ENCODE measurements around the gene DEPP1. TPM values are rescaled to one million over a fixed set of nuclear protein-coding genes. Genes with fewer than 3 reads are reported as not detected.
"Not testable (repeated sequence)": the region's sequence is repeated elsewhere in the genome, so short reads cannot be mapped to it uniquely, and the experiment has no call there.

Gene DEPP1, protein sequence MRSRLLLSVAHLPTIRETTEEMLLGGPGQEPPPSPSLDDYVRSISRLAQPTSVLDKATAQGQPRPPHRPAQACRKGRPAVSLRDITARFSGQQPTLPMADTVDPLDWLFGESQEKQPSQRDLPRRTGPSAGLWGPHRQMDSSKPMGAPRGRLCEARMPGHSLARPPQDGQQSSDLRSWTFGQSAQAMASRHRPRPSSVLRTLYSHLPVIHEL
- 0.64 and 0.89 TPM in 2 replicates for total RNA-seq (2014; rRNA removed; shearing (Covaris generic))
- polyA plus RNA-seq (2014; cell fraction: nucleus; rRNA removed), result 0.33 TPM in 1 of 2 replicates, not detected in the other

DNA sequence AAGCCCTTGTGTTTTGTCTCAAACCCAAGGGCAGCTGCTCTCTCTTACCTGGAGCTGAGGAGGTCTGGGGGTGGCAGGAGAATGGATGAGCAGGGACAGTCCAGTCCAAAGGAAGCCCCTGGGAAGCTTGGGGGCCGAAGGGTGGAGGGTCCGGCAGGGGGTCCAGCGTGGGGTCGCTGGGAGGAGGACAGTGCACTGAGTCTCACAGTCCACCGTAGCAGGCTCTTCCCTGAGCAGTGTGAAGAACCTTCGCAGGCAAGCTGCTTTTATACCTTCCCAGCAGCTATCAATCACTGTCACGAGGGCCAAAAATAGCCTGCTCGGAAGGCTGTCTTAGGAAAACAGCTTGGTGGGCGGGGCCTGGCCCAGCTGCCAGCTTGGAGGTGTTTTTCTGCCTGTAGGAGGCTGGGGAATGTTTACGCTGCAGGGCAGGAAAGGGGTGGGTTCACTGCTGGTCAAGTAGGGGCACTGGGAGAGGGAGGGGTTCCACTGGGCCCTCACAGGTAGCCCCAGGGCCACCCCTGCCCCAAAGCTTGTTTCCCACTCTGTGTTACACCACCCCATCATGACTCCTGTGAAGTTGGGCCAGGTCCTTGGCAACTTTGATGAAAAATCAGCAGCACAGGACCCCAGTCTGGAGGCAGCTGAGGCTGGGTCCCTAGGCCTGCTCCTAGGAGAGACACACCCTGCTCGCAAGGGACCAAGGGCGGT, at the start of gene DEPP1:
Gene DEPP1, minus strand, starts transcription at position 240 of the 711 bp plus-strand sequence. CDS start 779 bp downstream, outside the sequence.
- peak; percentile 85 for DNase-seq (ENCODE audit: extremely low read depth, low read depth)

DNA sequence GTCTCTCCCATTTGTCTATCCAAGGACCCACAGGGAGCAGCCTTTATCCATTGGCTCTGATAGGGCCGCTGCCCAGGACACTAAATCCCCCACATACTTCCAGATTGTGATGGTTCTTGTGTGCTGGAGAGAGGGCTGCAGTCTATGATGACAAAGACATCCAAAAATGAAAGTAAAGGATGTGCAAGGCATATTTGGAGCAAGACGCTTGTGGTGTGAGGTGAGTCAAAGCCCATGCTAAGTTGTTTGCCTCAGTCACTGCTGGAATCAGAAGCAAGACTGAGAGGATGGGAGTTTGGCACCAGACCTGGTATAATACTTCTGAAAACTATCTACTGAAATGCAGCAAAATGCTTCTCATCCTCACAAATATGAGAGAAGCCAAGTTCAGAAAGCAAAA, 44.8 kb upstream of the DEPP1 start:
- no peak for DNase-seq (ENCODE audit: extremely low read depth, low read depth)

- no peak for DNase-seq (ENCODE audit: extremely low read depth, low read depth)
Observed at GRCh38 chr10:45015590-45015989, 37.0 kb upstream of the DEPP1 start.

- DNase-seq (ENCODE audit: extremely low read depth, low read depth), result not testable (repeated sequence)
Observed at GRCh38 chr10:45014557-45014956, 35.9 kb upstream of the DEPP1 start.

- DNase-seq (ENCODE audit: extremely low read depth, low read depth), result peak; percentile 84
Observed at GRCh38 chr10:45008524-45009161, 30.0 kb upstream of the DEPP1 start.

- DNase-seq (ENCODE audit: extremely low read depth, low read depth), result no peak
Observed at GRCh38 chr10:45006276-45007030, 27.8 kb upstream of the DEPP1 start.

DNA sequence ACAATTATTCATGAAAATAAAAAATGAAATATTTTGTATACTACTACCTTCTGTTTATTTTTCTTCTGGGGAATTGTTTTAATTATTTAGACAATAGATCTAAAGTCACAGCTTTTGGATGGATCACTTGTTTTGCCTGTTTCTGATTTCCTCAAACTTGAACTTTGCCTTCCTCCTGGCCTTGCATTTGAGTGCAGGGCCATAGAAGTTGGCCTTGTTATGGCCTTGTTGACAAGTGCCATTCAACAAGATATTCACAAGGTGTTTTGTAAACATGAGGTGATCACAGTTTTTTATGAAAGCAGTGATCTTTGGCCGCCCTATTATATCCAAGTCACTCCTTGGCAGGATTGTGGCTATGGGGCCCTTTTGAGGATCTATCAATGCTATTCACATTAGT, 26.7 kb upstream of the DEPP1 start:
- no peak for DNase-seq (ENCODE audit: extremely low read depth, low read depth)

DNA sequence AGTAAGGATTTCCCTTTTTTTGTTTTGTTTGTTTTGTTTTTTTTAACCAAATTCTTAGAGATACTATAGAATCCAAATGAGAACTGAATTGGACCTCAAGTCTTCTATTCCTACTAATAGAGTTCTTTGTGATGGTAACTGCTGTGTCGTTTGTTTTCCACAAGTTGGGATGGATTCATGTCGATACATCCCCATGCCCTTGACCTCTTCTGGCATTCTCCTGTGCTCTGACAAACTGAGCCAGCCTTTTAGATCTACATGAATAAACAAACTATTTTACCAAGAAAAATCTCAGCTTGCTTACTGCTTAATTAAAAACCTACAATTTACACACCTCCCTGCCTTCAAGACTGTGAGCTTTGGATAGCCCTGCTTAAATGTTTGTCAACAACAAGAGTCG, 26.1 kb upstream of the DEPP1 start:
- DNase-seq (ENCODE audit: extremely low read depth, low read depth), result no peak

DNA sequence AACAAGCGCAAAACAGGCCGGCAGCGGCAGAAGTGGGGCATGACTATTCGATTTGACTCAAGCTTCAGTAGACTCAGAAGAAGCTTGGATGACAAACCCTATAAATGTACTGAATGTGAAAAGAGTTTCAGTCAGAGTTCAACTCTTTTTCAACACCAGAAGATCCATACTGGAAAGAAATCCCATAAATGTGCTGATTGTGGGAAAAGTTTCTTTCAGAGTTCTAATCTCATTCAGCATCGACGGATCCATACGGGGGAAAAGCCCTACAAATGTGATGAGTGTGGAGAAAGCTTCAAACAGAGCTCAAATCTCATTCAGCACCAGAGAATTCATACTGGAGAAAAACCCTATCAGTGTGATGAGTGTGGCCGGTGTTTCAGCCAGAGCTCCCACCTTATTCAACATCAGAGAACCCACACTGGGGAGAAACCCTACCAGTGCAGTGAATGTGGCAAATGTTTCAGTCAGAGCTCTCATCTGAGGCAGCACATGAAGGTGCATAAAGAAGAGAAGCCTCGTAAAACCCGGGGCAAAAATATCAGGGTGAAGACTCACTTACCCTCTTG, 24.9 kb upstream of the DEPP1 start:
- no peak for DNase-seq (ENCODE audit: extremely low read depth, low read depth)

DNA sequence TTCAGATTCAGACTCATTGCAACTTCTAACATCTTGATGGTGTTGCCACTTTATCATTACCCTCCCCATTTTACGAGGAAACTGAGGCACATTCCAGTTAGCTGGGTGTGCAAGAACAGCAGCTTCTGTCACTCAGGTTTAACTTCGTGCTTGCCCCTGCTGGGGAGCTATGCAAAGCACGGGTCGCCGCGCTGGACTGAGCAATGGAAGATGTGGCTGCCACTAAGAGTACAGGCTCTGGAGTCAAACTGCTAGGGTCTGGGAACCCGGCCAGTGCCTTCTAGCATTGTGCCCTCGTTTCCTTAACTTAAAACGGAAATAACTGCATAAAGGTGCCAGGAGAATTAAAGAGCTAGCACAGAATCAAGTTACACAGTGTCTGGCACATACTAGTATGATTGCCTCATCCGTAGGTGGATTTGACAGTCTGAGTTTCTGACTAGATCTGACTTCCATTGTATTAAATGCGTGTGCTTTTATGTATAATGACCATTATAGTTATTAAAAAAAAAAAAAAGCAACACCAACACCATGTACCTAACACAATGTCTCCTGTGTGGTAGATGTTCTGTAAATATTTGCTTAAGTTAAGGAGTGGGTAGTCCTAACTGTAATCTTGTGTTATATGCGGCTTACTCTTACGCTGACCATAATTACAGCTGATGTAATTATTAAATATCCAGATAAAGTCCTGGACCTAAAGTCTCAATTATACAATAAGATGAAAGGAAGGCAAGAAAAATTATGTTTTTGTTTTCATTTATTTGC, 23.0 kb upstream of the DEPP1 start:
- DNase-seq (ENCODE audit: extremely low read depth, low read depth), result no peak

DNA sequence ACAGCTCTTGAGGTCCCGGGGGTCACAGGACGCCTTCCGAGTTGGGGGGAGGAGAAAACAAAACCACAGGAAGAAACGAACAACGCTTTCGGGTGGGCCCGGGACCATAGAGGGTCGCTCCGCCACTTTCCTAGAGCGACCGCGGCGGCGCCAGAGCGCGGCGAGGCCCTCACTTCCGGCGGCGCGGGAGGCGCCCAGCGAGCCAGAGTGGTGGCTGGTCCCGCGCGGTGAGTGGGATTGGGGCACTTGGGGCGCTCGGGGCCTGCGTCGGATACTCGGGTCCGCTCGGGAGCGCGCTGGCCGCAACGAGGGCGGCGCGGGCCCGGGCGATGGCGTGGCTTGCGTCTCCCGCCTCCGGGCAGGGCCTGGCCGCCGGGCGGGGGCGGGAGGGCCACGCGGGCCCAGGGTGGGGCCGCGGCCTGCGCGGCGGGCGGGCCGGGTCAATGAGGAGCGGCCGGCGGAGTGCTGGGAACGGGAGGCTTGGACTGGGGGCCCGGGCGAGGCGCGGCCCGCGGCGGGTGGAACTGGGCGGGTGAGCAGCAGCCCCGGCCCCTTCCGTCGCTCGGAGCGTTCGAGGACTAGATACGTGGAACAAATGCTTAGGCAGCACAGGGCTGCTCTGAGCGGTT, 22.3 kb upstream of the DEPP1 start, which contains the start of gene ZNF22:
Gene ZNF22, plus strand, starts transcription at position 172 of the 629 bp plus-strand sequence. CDS start 2,446 bp downstream, outside the sequence.
- no peak for DNase-seq (ENCODE audit: extremely low read depth, low read depth)

DNA sequence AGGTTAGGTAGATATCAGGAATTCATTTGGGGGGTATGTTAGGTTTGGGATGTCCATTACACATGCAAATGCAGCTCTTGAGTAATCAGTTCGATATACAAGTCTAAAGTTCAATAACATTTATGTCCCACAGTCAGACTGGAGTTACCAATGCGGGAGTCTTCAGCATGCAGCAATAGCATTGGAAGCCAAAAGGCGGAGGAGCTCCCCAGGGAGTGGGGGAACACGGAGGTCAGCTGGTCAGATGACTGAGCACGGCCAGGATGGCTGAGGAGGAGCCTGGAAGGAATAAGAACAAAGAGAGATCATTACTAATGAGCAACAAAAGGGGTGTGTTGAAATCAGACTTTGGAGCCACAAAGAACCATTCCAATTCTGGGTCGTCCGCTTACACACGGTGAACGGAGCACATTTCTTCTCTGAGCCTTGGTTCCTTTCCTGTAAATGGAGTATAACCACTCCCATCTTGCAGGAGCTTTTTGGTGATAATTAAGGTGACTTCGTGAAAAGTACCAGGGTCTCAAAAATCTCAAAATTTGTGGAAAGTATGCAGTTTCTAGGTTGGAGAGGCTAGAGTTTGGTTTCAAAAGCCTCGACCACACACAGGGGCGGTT, 21.6 kb upstream of the DEPP1 start:
- DNase-seq (ENCODE audit: extremely low read depth, low read depth), result no peak

GRCh38 chr10:44998146-44998631, 19.6 kb upstream of the DEPP1 start:
- DNase-seq (ENCODE audit: extremely low read depth, low read depth), result no peak

DNA sequence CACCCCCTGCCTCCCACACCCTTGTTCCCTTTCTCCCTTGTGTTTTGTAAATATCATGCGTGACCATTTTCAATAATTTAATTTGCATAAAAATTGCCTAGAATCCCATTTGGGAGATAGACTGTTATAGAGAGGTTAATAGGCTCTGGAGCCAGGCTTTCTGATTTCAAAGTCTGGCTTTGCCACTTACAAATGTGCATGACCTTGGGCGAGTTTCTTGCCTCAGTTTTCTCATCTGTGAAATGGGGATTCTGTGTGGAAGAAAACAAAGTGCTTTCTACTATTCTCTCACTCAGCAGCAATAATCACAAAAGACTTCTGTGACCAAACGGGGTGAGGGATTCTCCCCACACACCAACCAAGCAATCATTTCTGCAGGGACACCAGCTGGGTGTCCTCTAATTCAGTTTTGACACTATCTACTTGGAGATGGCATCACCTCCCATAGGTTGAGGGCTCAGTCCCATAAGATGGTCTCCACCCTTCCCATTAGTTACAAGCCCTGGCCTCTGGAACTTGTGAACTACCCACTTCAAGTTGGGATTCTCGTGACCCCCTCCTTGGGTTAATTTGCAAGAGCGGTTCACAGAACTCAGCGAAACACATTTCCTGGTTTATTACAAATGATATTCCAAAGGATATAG, 18.6 kb upstream of the DEPP1 start:
- DNase-seq (ENCODE audit: extremely low read depth, low read depth), result no peak

GRCh38 chr10:44995914-44996669, 17.5 kb upstream of the DEPP1 start:
- DNase-seq (ENCODE audit: extremely low read depth, low read depth), result no peak

DNA sequence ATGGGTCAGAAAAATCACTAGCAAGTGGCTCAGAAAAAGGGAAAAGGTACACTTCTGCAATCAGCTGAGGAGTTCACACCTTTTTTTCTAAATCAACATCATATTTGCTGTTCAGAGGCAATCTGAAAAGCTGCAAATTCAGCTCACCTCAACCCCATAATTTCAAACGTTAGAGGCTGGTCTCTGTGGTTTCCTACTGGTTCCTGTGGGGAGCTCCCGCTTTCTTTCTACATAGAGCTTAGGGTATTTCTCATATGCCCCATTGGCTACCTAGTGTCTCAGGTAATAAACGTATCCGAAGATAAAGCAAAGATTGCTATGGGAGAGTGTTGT, 16.9 kb upstream of the DEPP1 start:
- DNase-seq (ENCODE audit: extremely low read depth, low read depth), result no peak

GRCh38 chr10:44994752-44995530, 16.3 kb upstream of the DEPP1 start:
- no peak for DNase-seq (ENCODE audit: extremely low read depth, low read depth)
